Suppressor macrophage treated with lipopolysaccharide for 1 hour (primary cell): ENCODE results near the gene SLC25A26.

Source experiments
- DNase-seq, 3 donors: peaks; one replicate each; pipeline ENCODE4 v3.0.0-alpha.2; 2020 to 2022

SLC25A26 gene

GRCh38 chr3:66227915-66228314 is 7.1 kb downstream of the SLC25A26 start:
- DNase-seq = peak; percentile 46 to 62 (median 57)

DNA sequence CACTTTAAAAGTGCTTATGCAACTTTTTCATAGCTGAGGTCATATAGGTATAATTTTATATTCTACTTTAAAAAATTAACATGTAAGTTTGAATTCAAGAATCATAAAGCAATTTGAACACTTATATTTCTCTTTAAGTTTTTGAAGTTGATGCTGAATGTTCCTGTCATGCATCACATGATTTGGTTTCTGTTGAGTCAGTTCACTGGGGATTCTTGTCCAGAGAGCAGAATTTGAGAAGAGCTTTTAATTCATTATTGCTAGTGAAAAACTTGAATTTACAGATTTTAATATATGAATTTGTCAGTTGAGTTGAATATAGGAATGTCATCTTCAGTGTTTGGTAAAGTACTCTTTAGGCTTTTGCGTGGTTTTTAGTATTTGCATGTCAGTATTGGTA is 7.9 kb downstream of the SLC25A26 start:
- DNase-seq = peak; percentile 20 to 57 (median 46)

DNA sequence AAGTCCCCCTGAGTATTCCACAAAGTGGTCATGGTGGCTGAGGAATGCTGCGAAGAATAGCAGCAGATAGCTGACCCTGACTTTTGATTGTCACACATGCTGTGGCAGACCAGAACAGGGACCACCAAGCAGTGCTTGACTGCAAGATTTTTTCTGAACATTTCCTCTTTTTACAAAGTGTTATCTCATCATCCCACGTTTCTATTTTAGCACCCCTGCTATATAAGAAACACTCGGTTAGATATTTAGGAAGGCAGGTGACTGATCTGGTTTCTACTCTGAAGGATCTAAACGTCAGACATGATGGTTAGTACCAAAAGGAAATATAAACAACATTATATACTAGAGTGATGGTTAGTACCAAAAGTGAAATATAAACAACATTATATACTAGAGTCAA is 9.1 kb downstream of the SLC25A26 start:
- DNase-seq = no peak

GRCh38 chr3:66233033-66233432 is 12.2 kb downstream of the SLC25A26 start:
- no peak for DNase-seq

DNA sequence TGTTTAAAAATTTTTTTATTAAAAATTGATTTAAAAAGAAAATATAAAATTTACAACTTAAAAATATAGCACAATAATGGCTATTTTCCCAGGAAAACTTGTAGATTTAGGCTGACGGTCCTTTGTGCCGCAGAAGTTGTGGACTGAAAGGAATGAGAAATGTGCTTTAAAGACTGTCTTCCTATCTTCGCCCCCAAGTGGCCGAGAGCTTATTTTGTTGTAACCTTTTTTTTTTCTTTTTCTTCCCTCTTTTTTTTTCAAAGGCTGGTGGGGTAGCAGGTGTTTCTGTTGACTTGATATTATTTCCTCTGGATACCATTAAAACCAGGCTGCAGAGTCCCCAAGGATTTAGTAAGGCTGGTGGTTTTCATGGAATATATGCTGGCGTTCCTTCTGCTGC is 15.5 kb downstream of the SLC25A26 start:
- DNase-seq = no peak

GRCh38 chr3:66237552-66237951 is 16.8 kb downstream of the SLC25A26 start:
- no peak for DNase-seq

- DNase-seq = no peak
Measured at GRCh38 chr3:66239513-66240123, 18.8 kb downstream of the SLC25A26 start.

GRCh38 chr3:66241466-66241865 is 20.7 kb downstream of the SLC25A26 start:
- DNase-seq = no peak

GRCh38 chr3:66242788-66243464 is 22.1 kb downstream of the SLC25A26 start:
- DNase-seq = no peak

- peak; percentile 54 to 62 (median 54) for DNase-seq
Measured at GRCh38 chr3:66248641-66249040, 27.8 kb downstream of the SLC25A26 start.

GRCh38 chr3:66253790-66254620 is 33.2 kb downstream of the SLC25A26 start:
- DNase-seq = peak in 2 of 3 donors; percentile 20 to 62

DNA sequence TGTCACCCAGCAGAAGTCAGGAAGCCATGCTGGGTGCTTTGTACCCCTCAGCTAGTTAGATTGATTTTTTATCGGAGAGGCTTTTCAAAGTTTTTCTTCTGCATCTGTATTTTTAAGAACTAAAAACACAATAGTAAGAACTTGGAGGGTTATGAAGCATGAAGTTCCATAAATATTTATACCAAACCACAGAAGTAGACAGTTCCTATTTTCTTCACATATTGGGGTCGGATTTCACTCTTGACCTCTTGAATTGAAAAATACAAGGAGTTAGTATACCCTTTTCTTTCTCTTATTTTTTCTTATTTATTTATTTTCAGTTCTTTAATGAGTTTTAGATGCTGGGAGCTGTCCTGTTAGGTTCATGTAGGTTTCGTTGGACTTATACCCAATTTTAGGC is 35.1 kb downstream of the SLC25A26 start:
- no peak for DNase-seq

DNA sequence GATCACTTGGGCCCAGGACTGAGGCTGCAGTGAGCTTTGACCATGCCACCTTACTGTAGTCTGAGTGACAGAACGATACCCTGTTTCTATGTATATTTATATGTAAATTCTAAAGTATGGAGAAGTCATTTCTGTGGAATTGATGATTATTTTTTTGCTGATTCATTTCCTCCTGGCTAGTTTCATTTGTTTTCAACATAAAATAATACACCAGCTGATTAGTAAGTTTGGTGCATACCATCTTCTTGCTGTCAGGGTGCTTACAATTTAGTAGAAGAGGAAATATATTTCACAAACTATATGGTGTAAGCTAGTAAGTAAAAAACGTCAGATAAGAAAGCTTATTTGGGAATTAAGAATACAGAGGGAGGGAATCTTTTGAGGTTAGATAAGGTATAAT is 36.0 kb downstream of the SLC25A26 start:
- no peak for DNase-seq

GRCh38 chr3:66259566-66260255 is 38.9 kb downstream of the SLC25A26 start:
- no peak for DNase-seq

- DNase-seq = no peak
Measured at GRCh38 chr3:66260431-66260830, 39.6 kb downstream of the SLC25A26 start.

DNA sequence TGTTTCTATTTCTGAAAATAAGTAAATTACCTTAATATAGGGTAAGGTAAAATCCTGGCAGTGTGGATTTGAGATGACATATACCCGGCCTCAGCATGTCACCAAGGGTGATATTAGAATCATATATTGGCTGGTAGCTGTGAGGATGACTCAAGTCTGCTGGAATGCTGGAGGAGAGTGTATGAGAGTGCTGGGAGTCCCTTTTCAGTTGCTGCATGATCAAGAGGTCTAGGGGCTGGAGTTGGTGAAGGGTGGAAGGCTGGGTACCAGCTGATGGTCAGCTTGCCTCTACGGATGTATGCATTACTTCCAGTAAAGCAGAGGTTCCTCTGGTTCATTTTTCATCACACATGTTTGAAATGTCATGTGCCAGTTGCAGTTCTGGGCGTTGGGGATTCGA is 40.6 kb downstream of the SLC25A26 start:
- no peak for DNase-seq

DNA sequence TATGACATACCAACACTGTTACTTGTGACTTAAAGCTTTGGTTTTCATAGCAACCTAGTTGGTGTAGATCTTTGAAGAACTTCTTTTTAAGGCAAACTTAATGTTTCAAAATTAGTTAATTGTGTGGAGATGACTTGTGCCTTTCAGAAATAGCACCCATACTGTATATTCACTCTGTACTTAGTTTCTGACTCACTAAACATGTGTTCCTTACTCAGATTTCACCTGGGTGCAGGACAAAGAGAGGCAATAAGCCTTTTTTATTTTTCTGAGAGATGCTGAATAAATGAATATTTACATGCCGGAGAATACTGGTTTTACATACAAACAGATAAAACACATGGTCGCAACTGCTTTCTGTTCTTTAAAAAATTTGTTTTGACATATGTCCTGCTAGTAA is 44.8 kb downstream of the SLC25A26 start:
- DNase-seq = no peak

GRCh38 chr3:66266551-66266950 is 45.8 kb downstream of the SLC25A26 start:
- no peak for DNase-seq

GRCh38 chr3:66267031-66267430 is 46.2 kb downstream of the SLC25A26 start:
- DNase-seq = no peak

DNA sequence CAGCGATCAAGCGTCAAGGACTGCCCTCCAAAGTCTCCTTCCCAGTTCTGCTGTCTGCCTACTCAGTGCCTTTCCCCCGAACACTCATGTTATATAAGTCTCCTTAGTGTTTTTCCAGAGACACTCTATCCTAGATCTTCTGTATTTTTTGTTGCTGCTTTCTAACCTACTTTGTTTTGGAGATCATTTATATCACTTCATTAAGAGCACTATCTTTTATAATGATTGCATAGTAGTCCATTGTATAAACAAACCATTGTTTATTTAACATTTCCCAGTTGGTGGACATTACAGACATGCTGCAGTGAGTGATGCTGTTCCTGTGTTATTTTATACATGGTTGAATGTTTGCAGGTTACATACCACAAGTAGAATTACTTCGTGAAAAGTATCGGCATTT is 47.1 kb downstream of the SLC25A26 start:
- no peak for DNase-seq

DNA sequence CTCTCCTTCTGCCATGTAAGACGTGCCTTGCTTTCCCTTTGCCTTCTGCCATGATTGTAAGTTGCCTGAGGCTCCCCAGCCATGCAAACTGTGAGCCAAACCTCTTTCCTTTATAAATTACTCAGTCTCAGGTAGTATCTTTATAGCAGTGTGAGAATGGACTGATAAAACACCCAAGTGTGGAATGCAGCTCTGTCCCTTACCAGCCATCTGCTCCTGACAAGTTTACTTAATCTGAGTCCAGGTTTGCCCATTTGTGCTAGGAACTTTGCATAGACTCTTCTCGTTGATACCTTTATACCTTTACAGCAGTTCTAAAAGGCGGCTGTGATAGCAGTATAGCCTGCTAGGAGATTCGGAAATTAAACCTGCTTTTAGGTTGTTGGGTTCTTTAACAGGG is 48.1 kb downstream of the SLC25A26 start:
- no peak for DNase-seq

GRCh38 chr3:66269411-66269810 is 48.6 kb downstream of the SLC25A26 start:
- DNase-seq = no peak

DNA sequence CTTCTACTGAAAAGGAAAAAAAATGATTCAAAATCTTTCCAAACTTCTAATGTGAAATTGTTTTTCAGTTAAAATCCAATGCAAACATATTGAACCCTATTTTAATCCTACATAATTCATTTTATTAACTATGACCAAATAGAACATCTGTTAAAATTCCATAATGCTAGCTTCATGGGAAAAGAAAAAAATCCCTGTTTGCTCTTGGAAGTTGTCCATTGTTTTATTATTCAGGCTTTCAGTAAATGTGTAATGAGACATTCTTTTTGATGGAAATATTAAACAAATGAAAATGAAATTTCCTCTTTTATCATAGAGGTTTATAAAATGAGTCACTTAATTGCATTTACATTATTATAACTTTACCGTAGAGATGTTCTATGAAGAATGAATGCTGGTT is 49.5 kb downstream of the SLC25A26 start:
- DNase-seq = no peak
